Left colon (tissue), 2 donors: ENCODE results near the gene NUDT16. TPM values are rescaled to one million over a fixed set of nuclear protein-coding genes. Genes with fewer than 3 reads are reported as not detected.

Experiments used
- ATAC-seq: fragments of 200-7000 bp; cut with Tn5 transposase; one replicate; pipeline ENCODE4 v1.9.1; 2020; ENCODE audit warnings: mild to moderate bottlenecking, moderate library complexity
- DNase-seq, 2 donors: peaks; one replicate each; pipeline ENCODE4 v3.0.0-alpha.2; 2020
- intact Hi-C, 2 donors: fragments of 100-400 bp; cut with DNase I in 1 of 2; cut with micrococcal nuclease in 1 of 2; formaldehyde crosslinking; loops; one replicate each; pipeline versions ENCODE4 v1.11.2 to v1.14.0; 2022; cut with DNase I, micrococcal nuclease
- total RNA-seq, 2 donors: library from RNA; stranded (reverse); fragmentation: NEBNext Ultra II Directional; extraction: Animal tissue kit (Norgen Biotek cat#: 25700); gene quantifications; one replicate each; pipeline ENCODE4 v1.2.1, GENCODE V29; 2021
- donor health status: DM: no; HTN: no; CAD: no.
- donor health status: DM: yes; HTN: yes; CAD: no.

NUDT16 gene
- total RNA-seq, 2 donors from 2014 or later = 39.0 to 51.7 TPM

- DNase-seq (no peak), ATAC-seq (no peak)
- intact Hi-C loops = no loop called here
Observed at GRCh38 chr3:131374741-131375140, 6.8 kb upstream of the NUDT16 start.

- intact Hi-C loops = loop anchor here in 1 of 2 donors (10.0 kb wide), 2 partner anchors 124 to 346 kb away; partner anchors contain the start of gene MRPL3
- DNase-seq (peak in 1 of 2 donors; percentile 44), ATAC-seq (peak; percentile 66)
Observed at GRCh38 chr3:131380821-131381444, 641 bp upstream of the NUDT16 start.

GRCh38 chr3:131386429-131387165, 5.0 kb downstream of the NUDT16 start:
- DNase-seq (peak; percentile 75 to 89), ATAC-seq (peak; percentile 83)
- intact Hi-C loops = loop anchor here in 1 of 2 donors (10.0 kb wide), 2 partner anchors 118 to 352 kb away; partner anchors contain the start of gene MRPL3

- no peak for DNase-seq
- peak; percentile 28 for ATAC-seq
- intact Hi-C loops = loop anchor here in 1 of 2 donors (10.0 kb wide), 2 partner anchors 117 to 353 kb away; partner anchors contain the start of gene MRPL3
Observed at GRCh38 chr3:131387796-131388489, 6.4 kb downstream of the NUDT16 start.

- ATAC-seq (no peak), DNase-seq (no peak)
- intact Hi-C loops = loop anchor here in 1 of 2 donors (10.0 kb wide), 2 partner anchors 116 to 354 kb away; partner anchors contain the start of gene MRPL3
Observed at GRCh38 chr3:131388490-131388799, 6.9 kb downstream of the NUDT16 start.

- ATAC-seq (no peak), DNase-seq (no peak)
- intact Hi-C loops = no loop called here
Observed at GRCh38 chr3:131390331-131390730, 8.8 kb downstream of the NUDT16 start.

GRCh38 chr3:131393051-131393450, 11.5 kb downstream of the NUDT16 start:
- DNase-seq = no peak
- intact Hi-C loops = no loop called here
- ATAC-seq = no peak

GRCh38 chr3:131393868-131394267, 12.3 kb downstream of the NUDT16 start:
- ATAC-seq (no peak), DNase-seq (no peak)
- intact Hi-C loops = no loop called here

- ATAC-seq = no peak
- intact Hi-C loops = no loop called here
- DNase-seq = no peak
Observed at GRCh38 chr3:131394400-131394799, 12.8 kb downstream of the NUDT16 start.

- intact Hi-C loops = no loop called here
- DNase-seq (no peak), ATAC-seq (no peak)
Observed at GRCh38 chr3:131396170-131396569, 14.6 kb downstream of the NUDT16 start.

GRCh38 chr3:131397889-131398288, 16.3 kb downstream of the NUDT16 start:
- intact Hi-C loops = no loop called here
- ATAC-seq (no peak), DNase-seq (no peak)

GRCh38 chr3:131401978-131402377, 20.4 kb downstream of the NUDT16 start:
- ATAC-seq = no peak
- intact Hi-C loops = no loop called here
- no peak for DNase-seq

- ATAC-seq = no peak
- intact Hi-C loops = no loop called here
Observed at GRCh38 chr3:131402391-131403039, 20.9 kb downstream of the NUDT16 start.

GRCh38 chr3:131403216-131403895, 21.8 kb downstream of the NUDT16 start:
- intact Hi-C loops = no loop called here
- DNase-seq (no peak), ATAC-seq (no peak)

More at GRCh38 chr3:131402391-131403039, 20.9 kb downstream of the NUDT16 start:
- DNase-seq = no peak

- intact Hi-C loops = no loop called here
- DNase-seq (no peak), ATAC-seq (no peak)
Observed at GRCh38 chr3:131405411-131405810, 23.8 kb downstream of the NUDT16 start.

GRCh38 chr3:131406274-131406673, 24.7 kb downstream of the NUDT16 start:
- intact Hi-C loops = no loop called here
- no peak for DNase-seq
- ATAC-seq = no peak

GRCh38 chr3:131417751-131418150, 36.2 kb downstream of the NUDT16 start:
- no peak for DNase-seq
- intact Hi-C loops = no loop called here
- no peak for ATAC-seq

GRCh38 chr3:131421301-131421700, 39.7 kb downstream of the NUDT16 start:
- no peak for DNase-seq
- no peak for ATAC-seq
- intact Hi-C loops = no loop called here
